Activated CD4-positive, CD25-positive, alpha-beta regulatory T cell treated with anti-CD3 and anti-CD28 coated beads, Interleukin-2, amount 50 U/mL, for 24 hours (primary cell): Measurements from ENCODE around the gene PFKM.
A peak's percentile ranks its signal among the peaks of the same experiment; 100 is the strongest.

Experiments
- ATAC-seq, 2 donors: fragments of 150-1000 bp; cut with Tn5 transposase; one replicate each; pipeline ENCODE4 v1.10.0; 2021; ENCODE audit warnings: mild to moderate bottlenecking in 1 of 2, moderate library complexity in 1 of 2

The PFKM gene

DNA sequence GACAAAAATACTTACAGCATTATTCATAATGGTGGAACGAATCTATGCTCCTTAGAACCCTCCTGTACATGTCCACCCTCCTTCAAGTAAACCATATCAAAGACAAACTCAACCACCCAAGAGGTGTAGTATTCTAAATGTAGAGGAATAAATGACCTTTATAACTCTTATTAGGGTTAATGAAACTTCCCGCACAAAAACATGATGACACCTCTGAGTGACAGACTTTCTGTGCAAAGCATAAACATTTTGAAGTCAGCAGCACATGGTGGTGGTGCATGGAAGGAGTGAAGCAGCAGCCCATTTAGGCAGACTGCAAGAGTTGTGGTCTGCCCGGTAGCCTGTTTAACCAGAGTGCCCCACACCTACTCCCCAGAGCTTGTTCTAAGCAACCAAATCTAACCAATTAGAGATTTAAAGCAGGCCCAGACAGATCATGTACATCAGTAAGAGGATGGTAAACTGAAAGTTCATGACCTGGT lies 38.8 kb downstream of the PFKM start:
- peak in 1 of 2 donors; percentile 7 for ATAC-seq

DNA sequence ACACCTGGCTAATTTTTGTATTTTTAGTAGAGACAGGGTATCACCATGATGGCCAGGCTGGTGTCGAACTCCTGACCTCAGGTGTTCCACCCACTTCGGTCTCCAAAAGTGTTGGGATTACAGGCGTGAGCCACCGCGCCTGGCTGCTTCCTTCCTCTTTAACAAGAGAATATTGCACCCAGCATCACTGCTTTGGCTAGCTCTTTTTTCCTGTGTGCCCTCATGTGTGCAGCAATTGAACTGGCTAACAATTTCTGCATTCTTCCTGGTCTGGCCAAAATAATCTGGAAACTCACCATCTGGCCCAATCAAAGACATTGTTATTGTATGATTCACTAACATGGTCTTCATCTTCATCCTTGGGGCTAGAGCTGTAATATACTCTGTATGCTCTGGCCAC lies 40.9 kb downstream of the PFKM start:
- ATAC-seq: no peak

GRCh38 chr12:48160807-48161206 lies 41.6 kb downstream of the PFKM start:
- no peak for ATAC-seq

- ATAC-seq: no peak
These were observed 44.1 kb downstream of the PFKM start for GRCh38 chr12:48163150-48163747.

DNA sequence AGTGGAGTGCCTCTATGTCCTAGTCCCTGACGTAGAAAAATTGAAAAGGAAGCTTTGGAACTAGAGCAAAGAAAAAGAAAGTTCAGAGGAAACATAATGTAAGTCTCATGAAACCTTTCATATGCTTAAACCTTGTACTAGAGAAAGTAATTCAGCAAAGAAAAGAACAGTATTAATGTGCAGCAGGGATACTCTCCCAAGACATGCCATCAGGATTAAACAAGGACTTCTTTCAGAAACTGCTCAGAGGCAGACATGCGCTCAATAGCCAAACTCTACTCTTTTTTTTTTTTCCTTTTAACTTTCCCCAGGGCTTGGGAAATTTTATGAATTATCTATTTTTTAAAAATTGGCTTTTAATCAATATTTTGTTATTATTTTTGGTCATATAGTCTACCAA lies 45.3 kb downstream of the PFKM start:
- no peak for ATAC-seq

DNA sequence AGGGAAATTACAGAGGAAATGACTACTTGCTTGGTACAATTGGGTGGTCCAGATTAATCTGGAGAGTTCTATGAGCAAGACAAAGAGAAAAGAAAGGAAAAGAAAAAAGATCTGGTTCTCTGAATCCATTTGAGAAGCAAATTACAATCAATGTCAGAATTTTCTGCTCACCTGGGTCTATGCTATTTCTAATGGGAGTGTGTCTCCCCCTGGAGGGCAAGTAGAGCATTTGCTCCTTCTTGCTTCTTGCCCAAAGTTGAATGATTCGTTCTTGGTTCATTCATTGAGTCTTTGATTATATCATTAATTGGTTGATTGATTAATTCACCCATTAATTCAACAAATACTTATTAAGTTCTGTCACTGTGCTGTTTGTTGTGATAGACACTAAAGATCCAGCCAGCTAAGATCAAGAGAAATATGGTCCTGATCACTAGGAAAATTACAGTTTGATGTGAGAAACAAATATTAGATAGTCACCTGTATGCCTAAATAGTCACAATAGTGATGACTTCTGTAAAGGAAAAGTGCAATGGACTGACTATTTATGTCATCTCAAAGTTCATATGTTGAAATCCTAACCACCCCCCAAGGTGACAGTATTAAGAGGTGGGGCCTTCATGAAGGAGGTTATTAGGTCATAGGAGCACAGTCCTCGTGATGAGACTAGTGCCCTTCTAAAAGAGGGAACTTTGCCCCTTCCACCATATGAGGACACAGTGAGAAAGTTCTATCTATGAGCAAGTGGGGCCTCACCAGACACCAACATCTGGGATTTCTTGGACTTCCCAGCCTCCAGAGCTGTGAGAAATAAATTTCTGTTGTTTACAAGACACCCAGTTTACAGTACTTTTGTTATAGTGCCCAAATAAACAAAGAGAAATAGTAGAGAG lies 46.2 kb downstream of the PFKM start:
- peak; percentile 41 to 60 for ATAC-seq

DNA sequence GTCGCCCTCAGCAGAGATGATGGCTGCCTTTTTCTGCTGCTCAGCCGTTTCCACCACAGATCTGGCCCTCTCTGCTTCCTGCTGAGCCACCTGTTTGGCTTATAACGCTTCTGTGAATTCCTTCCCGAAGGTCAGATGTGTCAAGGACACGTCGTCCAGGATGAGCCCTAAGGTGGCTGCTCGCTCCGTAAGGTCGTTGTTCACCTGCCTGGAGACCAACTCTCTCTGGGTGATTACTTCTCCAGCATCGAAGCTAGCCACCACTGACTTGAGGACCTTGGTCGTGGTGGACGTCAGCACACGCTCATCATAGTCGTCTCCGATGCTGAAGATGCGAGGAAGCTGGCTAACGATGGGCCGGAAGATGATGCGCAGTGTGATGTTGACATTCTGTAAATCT lies 49.8 kb downstream of the PFKM start:
- ATAC-seq: no peak

DNA sequence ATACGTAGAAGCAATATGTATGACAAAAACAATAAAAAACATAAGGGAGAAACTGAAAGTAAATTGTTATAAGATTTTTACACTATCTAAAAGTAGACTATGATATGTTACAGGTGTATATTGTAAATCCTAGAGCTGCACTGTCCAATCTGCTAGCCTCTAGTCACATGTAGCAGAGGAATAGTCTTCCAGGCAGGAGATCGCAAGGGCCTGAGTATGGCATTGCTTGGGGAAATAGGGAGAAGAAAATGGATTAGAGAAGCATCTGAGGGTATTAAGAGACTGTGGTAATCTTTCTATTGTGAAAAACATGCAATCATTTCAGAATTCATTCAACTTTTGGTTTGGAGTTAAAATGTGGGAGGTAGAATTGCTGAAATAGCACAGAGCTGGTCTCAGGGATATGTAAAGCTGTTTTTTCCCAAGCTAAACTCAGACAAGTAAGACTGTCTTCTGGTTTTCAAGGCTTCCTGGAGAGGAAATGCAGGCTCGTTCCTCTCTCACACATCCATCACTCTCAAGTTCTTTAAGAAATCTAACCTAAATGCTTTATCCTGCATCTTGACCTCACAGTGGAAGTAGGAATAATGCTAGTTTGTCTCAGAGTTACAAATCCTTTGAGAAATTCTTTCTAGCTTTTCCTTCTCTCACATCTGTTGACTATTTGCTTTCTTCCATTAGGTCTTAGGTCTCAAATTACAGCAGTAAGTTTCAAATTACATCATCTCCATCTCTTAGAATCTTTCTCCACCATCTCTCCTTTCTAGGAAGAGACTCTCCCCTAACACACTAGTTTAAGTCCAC lies 56.7 kb downstream of the PFKM start:
- ATAC-seq: no peak

- ATAC-seq: no peak
These were observed 57.2 kb downstream of the PFKM start for GRCh38 chr12:48176417-48176751.

- ATAC-seq: no peak
These were observed 58.8 kb downstream of the PFKM start for GRCh38 chr12:48177982-48178381.

- no peak for ATAC-seq
These were observed 60.3 kb downstream of the PFKM start for GRCh38 chr12:48179466-48179865.

- ATAC-seq: no peak
These were observed 61.3 kb downstream of the PFKM start for GRCh38 chr12:48180424-48180823.

GRCh38 chr12:48180857-48181495 lies 61.8 kb downstream of the PFKM start:
- ATAC-seq: no peak

DNA sequence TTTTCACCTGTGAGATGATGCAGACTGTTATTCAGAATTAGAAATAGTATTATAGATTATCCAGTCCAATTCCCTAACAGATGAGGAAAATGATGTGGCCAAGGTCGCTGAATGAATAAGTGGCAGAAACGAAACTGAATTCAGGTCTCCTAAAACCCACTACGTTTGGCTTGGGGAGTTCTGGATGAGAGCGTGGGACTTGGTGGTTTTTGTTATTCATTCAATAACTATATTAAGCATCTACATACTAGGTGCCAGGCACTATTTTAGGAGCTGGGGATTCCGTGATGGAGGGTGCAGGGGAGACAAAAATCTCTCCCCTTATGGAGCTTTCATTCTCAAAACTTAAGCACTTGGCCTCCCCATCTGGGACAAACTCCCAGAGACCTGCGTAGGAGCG lies 63.5 kb downstream of the PFKM start:
- peak in 1 of 2 donors; percentile 14 for ATAC-seq

- peak; percentile 81 to 82 for ATAC-seq
These were observed 64.1 kb downstream of the PFKM start, which contains the start of gene CCDC184 for GRCh38 chr12:48183091-48183875. TSS of gene CCDC184 (plus strand) at chr12:48183644. CDS start at chr12:48184123, 479 bp downstream.

DNA sequence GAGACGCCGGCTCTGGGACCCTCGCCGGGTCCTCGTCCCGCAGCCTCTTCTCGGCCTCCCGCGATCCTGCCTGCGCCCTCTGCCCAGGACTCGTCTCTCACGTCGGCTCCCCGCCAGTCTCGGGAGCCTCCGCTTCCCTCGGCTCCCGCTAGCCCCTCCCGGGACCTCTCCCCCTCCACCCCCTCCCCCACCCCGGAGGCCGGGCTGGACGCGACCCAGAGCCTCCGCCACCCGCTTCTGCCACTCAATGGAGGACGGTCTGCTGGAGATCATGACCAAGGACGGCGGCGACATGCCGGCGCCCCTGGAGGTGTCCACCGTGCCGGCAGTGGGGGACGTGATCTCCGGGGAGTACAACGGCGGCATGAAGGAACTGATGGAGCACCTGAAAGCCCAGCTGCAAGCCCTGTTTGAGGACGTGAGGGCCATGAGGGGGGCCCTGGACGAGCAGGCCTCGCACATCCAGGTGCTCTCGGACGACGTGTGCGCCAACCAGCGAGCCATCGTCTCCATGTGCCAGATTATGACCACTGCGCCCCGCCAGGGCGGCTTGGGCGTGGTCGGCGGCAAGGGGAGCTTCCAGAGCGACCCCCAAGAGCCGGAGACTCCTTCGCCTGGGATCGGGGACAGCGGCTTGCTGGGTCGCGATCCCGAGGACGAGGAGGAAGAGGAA lies 64.8 kb downstream of the PFKM start:
- ATAC-seq: peak; percentile 6 to 12

DNA sequence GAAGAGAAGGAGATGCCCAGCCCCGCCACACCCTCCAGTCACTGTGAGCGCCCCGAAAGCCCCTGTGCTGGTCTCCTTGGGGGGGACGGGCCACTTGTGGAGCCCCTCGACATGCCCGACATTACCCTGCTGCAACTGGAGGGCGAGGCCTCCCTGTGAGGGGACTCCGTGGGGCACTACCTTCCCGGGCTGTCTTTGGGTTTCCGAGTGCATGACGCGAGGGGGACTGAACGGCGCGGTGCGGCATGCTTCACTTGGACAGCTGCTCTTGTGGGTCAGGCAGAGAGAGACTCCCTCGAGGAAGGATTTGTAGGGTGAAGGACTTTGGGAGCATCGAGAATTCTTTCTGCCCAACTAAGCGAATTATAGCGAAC lies 65.4 kb downstream of the PFKM start:
- no peak for ATAC-seq

DNA sequence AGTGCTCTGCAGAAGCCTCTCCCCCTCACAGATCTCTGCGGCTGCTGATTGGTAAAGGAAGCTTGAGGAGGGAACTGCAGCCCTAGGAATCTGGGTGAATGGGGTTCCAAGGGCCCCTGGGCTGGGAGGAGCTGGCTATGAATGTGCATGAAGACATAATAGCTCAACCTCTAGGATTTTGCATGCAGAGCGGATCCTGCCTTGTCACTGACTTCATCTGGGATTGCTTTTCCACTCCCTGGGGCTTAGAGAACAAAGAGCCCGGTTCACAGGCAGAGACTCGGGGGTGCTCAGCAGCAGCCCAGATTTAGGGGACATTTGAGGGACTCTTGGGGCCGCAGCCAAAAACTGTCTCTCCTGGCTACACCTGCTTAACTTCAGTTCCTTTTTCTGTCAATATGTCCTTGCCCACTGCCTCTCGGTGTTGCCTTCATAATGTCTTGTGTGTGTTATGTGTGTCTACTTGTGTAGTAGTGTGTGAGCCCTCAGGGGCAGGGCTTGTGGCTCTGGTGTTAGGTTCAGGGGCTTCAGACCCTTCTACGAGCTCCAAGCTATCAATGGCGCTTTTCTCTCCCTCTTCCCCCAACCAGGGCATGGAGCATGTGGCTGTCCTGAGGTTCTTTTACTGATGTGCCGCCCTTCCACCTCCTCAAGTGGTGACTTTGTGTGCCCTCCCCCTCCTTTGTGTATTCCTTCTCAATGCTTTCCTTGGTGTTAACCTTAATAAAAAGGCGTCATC lies 66.2 kb downstream of the PFKM start:
- ATAC-seq: no peak

DNA sequence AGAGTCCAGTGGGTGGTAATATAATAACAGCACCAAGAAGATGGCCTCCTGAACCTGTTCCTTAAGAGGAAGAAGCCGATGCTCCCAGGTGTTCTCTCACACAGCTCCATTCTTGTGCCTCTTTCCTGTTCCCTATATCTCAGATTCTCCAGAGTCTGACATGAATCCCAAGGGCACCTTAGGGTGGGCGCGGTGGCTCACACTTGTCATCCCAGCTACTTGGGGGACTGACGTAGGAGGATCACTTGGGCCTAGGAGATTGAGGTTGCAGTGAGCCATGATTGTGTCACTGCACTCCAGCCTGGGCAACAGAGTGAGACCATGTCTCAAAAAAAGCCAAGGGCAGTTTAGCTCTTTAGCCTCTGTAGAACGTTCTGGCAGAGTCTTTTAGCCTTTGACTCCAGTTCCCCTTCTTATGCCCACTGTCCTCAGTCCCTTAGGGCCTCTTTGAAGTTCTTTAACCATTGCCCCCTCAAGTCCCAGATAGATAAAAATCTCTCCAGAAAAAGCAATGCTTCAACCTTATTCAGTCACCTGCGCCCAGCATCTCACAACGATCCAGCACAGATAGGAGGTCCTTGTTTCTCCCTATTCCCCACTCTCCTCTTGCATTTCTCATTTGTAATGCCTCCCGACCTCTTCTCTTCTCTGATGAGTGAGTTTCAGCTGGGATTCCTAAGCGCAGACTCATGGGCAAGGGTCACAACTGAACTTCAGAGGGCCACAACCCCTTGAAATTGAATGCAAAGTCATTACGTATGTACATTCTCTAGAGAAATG lies 68.9 kb downstream of the PFKM start:
- ATAC-seq: no peak
